Skin of body (tissue), 2 donors: ENCODE data around the gene LMBRD1. TPM values are rescaled to one million over a fixed set of nuclear protein-coding genes. Genes with fewer than 3 reads are reported as not detected.
"Not testable (repeated sequence)": the region's sequence is repeated elsewhere in the genome, so short reads cannot be mapped to it uniquely, and the experiment has no call there.

ENCODE experiments used
- DNase-seq: peaks from one replicate; lab custom pipeline; 2025; lab: John Stamatoyannopoulos, UW
- total RNA-seq: library from RNA; depleted of rRNA; stranded (reverse); fragments of >200 nt; gene quantifications from one replicate; pipeline ENCODE4 v1.2.3, GENCODE V29; 2014

Gene LMBRD1
- 45.2 TPM for total RNA-seq

DNA sequence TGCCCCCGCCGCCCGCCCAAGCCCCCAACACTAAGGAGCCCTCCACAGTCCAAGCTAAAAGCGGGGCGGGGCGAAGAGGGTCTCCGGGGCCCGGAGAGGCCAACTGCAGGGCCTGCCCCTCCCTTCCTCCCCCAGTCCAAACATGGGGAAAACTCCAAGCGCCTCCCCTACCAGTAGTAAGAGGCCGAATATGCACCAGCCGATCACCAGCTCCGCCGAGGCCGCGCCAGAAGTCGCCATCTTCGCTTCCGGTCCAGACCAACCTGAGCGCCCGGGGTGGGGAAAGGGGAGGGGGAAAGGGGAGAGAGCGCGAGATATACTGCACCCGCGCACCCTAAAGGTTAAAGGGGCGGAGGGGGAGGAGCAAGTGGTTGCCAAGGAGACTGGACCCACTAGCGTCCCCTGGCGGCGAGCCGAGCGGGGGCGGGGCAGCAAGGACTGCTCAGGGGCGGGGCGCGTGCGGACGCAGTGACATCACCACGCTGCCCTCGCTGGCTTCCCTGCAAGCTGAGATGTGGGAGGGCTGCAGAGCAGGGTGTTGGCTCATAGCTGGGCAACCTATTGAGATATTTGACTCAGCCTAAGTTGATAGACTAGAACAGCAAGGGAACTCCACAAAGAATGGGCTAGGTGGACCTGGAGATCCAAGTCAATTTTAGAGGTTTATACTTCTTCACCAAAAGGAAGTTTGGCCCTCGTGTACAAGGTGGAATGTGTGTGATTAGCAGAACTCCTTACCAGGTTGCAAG, at the start of gene LMBRD1:
Gene LMBRD1, minus strand, starts transcription at position 369 of the 749 bp plus-strand sequence. Its CDS starts 129 bp downstream, at position 240.
- peak; percentile 97 for DNase-seq

DNA sequence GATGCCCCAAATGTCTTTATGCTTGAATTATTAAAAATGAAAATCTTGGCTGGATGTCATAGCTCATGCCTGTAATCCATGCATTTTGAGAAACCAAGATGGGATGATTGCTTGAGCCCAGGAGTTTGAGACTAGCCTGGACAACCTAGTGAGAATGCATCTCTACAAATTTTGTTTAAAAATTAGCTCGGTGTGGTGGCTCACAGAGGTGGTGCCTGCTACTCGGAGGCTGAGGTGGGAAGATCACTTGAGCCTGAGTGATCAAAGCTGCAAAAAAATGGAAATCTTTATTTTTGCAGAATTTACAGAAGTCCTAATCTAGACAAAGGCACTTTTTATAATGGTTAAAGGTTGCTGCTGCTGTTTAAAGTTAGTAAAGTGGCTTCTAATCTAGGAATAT, 49.5 kb upstream of the LMBRD1 start:
- DNase-seq: no peak

DNA sequence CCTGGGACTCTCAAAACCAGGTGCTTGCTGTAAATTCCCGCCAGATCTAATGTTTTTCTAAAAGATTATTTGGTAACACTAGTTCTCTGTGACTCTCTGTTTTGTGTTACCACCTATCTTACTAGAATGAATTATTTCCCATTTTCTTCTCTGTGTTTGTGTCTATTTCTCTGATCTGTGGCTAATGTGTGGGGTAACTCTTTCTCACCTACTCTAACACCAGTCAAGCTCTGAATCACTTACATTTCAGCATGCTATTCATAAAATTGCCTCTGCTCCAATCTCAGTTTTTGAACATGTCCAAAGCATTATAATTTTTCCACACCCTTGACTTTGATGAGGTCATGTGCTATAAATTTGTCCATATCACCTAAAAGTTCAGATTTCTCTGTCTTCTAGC, 46.4 kb upstream of the LMBRD1 start:
- DNase-seq: no peak

DNA sequence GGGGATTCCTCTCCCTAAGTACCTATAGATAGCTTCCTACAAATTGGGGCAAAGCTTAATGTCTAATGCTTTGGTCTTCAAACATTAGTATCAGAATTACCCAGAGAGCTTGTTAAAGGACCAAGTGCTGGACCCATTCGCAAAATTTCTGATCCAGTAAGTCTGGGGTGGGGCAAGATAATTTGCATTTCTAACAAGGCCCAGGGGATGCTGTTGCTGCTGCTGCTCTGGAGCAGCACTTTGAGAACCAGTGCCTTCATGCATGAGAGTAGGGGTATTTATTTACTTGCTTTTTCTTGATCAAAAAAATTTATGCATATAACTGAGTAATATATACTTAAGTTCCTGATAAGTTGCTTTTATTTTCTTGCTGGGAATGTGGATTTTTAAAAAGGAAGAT, 45.1 kb upstream of the LMBRD1 start:
- DNase-seq: no peak

DNA sequence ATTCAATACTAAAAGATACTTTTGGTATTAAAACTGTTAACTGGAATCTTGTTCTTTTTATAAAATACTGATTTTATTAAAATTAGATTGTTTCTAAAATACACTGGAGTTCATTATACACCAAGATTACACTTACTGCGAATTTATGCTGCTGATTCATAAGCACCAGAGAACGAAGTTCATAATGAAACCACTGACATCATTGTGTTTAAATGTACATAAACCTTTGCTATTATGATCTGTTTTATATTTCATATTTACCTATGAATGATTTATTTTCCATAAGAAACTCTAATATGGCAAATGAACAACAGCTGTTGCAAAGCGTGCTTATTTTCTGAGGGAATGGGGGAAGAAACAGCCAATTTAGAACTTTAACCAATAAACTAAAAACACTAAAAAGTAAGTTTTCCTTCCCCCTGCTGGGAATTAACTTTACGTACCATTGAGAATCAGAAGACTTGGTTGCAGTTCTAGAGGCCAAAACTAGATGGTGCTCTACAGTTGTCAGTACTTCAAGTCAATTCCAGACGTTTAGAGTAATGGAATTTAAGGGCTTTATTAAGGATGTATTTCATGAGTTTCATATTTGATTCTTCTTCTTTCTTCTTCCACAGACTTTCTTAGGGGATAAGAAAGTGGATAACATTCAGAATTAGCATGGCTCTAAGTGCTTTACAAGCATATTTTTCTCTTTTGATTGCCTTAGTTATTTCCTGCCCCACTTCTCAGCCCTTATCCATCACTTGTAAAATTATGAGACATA, 38.8 kb upstream of the LMBRD1 start:
- DNase-seq: peak; percentile 46

DNA sequence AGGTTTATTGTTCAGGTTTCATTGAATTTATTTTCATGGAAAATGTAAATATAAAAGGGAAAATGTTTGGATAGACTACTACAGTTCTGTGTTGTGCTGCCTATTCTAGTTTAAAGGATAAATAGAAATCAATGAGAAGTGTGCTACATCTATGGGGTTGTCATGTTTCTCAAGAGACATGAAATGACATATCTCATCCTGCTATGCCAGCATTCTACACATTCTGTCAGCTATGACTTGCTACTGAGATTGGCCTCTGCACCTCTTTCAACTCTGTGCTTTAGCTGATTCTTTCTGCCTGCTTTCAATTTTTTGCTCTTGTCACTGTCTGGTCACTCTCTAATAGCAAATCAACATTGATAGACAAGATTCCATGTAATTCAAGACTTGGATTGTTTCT, 35.7 kb upstream of the LMBRD1 start:
- no peak for DNase-seq

DNA sequence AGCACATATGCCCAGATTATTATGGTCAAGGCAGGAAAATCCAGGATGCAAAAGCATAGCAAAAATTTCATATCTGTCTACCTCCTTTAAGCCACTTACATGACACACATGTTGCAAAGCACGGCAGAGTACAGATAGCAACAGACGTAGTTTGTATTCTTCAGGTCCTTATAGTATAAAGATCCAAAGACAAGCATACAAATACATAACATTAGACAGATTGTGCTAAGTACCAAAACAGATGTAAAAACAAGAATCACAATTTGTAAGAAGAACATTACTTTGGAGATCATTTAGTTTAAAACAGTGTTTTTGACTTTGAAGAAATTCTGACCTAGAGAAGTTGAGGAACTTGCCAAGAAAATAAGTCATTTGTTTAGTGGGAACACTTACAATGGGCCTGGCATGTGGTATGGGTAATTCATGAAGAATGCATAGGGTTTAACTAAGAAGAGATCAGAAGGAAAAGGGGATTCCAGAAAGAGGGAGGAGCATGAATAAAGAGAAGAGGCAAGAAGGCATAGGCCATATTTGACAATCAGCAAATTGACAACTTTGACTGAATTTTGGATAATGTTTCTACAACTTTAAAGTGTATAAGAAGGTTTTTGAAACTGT, 30.6 kb upstream of the LMBRD1 start:
- no peak for DNase-seq

DNA sequence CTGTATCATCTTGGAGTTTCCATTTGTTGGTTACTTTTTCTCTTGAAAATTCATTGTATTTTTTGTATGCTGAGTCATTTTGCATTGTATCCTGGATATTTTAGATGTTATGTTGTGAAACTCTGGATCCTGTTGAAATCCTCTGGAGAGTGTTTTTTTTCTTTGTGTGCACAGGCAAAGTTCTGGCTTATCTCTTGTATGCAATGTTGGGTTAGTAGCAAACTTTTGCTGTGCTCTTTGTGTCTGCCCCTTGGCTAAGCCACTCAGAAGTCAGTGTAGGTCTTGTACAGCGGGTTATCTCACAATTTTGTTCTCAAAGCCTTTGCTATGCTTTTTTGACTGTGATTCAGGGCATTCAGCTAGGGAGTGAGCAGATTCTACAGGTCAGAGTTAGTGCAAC, 29.1 kb upstream of the LMBRD1 start:
- DNase-seq: no peak

DNA sequence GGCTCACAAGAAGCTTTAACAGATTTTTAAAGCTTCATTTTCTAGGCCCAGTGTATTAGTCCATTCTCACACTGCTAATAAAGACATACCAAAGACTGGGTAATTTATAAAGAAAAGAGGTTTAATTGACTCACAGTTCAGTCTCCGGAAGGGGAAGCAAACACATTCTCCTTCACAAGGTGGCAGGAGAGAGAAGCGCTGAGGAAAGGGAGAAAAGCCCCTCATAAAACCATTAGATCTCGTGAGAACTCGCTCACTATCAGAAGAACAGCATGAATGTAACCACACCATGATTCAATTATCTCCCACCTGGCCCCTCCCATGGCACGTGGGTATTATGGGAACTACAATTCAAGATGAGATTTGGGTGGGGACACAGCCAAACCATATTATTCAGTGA, 27.5 kb upstream of the LMBRD1 start:
- DNase-seq: not testable (repeated sequence)

DNA sequence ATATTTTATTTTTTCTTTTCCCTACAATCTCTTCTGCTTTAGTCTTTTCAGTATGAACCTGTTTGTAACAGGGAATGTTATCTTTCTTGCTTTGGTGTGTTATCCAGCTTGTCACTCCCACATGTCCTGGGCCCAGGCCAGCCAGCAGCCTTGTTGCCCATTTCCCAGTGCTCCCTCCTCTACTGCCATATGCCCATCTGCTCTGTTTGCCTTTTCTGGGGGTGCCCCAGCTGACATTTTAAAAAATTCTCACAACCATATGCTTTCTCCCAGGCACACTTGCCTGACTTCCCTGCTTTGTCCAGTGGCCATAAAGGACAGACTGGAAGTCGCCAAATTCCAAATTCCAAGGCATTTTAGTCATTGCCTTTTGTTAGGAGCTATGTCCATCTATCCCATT, 23.6 kb upstream of the LMBRD1 start:
- no peak for DNase-seq

DNA sequence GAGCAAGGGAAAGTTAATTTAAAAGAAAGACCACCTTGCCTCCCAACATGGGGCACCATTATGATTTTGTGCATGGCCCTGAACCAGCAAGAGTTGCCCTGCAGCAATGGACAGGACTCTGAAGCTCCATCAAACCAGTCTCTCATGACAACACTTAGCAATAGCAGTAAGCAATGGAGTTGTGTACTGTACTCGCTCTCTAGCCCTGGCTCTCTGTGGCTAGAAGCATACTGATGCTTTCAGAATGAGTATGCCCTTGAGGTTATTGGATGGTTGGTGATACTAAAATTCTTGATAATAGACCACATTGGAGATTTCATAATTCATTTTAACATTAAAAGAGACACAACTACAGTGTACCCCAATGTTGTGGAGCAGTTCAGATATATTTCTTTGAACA, 23.2 kb upstream of the LMBRD1 start:
- DNase-seq: no peak

DNA sequence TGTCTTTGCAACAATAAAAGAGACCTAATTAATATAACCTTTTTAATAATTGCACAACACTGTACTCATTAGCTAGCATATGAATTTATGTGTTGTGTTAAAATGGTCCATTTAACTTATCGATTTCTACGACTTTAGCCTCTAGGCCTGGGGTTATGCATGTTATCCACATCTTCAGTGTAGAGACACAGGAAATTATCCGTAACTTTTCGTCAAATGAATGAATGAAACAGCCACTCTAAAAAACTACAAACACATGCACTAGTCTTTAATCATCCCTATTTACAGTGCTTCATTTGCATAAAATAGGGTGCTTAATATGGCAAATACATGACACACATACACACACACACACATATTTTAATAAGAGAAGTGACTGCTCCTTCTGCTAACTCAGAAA, 22.3 kb upstream of the LMBRD1 start:
- no peak for DNase-seq

DNA sequence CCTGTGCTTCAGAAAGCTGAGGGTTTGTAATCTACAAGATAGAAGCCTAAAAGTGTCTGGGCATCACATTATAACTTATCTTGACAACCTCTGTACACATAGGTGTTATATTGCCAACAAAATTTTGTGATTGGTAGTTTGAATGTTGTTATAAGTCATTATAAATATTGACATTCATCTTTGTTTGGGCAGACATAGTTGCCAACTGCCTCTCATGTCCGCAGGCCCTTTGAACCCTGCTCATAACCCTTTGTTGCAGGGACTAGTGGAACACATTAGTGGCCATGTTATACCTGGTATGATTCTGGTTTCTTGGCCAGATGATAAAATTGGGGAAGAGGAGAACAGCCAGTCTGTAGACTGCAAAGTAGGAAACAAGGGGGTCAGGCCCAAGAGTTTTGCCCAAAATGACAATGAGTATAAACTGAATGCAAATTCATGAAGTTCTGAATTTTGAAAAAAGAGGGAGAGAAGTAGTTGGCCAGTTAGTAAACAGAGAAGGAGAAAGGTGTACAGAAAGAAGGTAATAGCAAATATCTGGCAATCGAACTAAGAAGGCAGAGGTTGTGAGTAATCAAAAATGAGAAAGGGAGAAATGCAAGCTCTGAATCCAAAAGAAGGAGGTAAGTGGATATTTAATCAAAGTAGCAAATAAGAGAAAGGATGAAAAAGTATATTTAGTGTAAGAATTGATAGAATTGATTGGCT, 21.6 kb upstream of the LMBRD1 start:
- DNase-seq: no peak

DNA sequence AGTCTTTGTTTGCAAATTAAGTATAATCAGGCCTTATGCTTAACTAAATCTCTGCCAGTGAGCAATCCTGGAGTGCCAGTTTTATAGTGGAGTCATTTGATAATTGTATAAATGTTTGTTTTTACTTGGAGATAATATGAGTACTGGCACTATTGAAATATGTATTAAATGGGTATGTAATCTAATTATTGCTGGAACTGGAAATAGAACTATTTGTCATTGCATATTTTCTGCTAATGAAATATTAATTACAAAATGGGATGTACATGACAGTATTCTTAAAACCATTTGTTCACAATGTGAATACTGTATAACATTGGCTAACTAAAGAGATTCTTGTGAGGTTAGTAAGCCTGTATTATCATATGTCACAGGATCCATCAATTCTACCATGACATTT, 20.5 kb upstream of the LMBRD1 start:
- no peak for DNase-seq

DNA sequence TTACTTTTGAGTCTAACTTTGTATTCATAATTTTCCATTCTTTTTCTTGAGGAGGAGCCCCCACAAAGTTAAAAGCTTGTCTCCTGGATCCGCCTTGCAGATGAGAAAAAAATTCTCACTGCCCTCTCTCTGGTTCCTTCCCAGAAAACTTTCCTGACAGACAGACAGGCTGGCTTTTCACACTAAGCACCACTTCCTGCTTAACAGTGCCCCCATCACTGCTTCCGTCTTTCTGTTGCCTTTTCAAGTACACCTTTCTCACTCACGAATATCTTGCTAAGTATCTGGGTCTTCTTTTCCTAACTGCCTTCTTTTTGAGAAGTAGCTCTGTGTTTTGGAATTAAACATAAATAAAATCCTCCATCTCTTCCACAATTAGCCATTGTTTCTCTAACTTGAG, 19.8 kb upstream of the LMBRD1 start:
- DNase-seq: no peak

DNA sequence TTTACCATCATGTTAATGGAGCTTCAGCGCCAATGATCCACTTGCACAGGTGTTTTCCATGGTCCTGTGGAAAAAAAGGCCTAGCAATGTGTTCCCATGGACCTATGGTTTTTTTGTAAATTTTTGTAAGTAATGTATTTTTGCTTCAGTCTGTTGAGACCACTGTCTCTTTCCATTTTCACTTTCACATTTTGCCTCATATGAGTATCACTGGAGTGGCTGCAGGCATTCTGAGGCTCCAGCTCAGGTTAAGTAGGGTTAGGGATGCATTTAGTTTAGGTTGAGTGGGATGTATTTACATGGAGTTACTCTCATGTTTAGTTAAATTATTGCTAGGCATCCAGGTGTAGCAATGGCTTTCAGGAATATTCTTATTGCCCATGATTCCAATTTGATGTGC, 19.2 kb upstream of the LMBRD1 start:
- DNase-seq: no peak

DNA sequence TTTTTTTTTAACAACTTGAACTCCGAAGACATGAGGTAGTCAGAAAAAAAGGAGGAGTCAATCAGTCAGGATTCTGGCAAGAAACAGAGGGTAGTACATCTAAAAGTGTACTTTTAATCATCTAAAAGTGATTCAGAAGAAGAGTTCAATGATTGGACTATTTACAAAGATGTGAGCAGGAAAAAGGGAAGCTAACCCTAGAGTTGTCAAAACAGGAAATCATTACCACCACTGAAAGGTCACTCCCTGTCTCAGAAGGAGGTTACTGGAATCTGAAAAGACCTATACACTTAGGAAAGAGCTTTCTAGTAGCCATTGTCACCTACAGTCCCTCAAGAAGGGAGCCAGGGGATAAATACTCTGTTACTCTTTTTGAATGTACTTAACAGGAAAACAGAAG, 16.7 kb upstream of the LMBRD1 start:
- DNase-seq: no peak

DNA sequence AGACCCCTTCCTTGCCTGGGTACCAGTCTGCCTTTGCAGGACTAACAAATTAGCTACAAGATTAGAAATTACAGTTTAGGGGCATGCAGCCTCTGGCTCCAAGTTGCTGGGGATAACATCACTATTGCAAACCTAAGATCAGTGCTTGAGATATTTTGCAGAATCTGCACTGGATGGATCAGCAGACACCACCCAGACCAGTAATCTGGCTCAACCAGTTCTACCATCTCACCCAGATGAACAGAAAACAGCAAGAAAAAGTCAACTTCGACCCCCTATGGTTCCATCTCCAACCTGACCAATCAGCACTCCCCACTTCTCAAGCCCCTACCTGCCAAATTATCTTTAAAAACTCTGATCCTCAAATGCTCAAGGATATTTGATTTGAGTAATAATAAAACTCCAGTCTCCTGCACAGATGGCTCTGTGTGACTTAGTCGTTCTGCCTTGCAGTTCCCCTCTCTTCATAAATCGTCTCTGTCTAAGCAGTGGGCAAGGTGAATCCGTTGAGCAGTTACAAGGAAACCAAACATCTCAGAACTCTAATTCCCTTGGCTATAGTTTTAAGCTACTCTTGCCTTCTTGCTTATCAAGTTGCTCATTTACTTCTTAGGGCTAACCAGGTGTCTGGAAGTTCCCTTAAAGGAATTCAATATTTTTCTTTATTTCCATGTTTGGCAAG, 16.1 kb upstream of the LMBRD1 start:
- no peak for DNase-seq

DNA sequence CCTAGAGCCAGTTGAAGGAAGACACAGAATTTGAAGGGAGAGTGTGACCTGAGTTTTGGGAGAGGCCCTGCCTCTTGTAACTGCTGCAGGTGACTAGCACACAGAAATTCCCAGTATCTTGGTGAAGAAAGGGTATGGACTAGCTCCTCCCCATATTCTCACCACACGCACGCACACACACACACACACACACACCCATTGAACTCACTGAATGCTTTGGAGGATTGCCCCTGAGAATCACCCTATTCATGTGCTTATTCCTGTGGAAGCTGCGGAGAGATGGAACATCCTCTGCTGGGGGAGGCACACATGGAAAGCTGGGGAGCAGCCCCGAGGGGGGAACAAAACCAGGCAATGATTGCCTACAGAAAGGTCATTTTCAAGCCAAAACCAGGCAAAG, 6.2 kb upstream of the LMBRD1 start:
- DNase-seq: no peak

DNA sequence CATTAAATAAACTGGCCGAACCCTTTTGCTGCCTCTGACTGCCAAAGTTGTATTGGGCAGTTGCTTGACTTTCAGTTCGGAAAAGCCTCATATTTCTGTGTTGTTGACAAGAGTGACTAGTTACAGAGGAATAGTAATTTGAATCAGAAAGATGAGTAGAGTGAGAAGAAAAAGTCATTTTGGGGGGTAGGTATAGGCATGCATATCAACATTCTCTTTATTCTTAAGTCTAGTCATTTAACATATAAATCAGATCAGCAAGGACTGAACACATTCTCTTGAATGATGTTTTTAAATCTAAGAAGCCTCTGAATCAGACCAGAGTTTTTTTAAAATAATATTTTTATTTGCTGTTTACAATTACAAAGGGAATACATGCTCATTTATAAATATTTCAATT, 4.9 kb upstream of the LMBRD1 start:
- DNase-seq: no peak

DNA sequence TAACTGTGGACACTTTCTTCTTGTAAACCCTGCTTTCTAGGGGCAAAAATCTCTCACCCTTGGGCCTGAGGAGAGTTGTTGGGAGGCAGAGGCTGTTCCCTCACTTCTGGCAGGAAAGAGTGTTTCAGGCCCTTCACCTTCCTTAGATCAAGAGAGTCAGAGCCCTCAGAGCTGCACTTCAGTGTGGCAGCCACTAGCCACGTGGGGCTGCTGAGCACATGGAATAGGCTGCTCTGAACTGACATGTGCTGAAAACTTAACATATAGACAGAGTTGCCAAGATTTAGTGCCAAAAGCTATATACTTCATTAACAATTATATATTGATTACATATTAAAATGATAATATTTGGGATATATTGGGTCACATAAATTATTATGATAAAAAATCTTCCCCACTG, 4.4 kb upstream of the LMBRD1 start:
- no peak for DNase-seq
